Stimulated activated CD8-positive, alpha-beta memory T cell treated with anti-CD3 and anti-CD28 coated beads, Interleukin-15, amount 100 ng/mL, for 1 hour (primary cell): ENCODE data around the gene TRUB1.
"Not testable (repeated sequence)": the region's sequence is repeated elsewhere in the genome, so short reads cannot be mapped to it uniquely, and the experiment has no call there.

Source experiments
- DNase-seq: peaks from one replicate; pipeline ENCODE4 v3.0.0-alpha.2; 2020; ENCODE audit warnings: low read depth

The TRUB1 gene

GRCh38 chr10:114925587-114926586, 12.1 kb upstream of the TRUB1 start:
- DNase-seq = no peak

DNA sequence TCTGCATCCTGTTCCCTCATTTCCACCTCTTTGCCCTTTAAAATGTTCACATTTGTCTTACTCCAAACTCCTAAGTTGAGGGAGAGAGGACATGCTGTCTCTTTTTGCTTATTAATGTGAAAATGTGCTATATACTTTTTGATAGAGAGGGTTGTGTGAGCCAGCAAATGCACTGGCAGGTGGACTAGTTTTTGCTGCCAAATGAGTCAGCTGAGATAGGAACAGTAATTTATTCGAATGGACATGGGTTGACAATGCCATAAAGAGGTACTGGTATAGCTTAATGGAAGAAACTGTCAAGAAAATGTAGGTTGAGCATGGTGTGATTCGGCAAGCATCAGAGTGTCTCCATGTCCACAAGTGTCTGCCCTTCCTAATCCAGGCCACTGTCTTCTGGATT, 9.2 kb upstream of the TRUB1 start:
- DNase-seq = no peak

DNA sequence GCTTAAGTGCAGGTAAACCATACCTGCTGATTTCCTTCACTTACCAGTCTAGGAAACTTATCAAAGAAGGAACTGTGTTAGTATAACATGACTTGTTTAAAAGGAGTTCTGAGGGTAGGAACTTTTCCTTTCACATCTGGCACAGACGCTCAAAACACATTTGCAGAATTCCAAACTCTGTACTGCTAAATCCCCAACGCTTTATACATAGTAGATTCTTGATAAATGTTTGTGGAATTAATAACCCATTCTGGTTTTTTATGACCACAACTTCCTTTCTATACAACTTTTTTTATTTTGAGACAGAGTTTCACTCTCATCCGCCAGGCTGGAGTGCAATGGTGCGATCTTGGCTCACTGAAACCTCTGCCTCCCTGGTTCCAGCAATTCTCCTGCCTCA, 7.7 kb upstream of the TRUB1 start:
- no peak for DNase-seq

- no peak for DNase-seq
These were observed 6.8 kb upstream of the TRUB1 start for GRCh38 chr10:114931072-114931679.

DNA sequence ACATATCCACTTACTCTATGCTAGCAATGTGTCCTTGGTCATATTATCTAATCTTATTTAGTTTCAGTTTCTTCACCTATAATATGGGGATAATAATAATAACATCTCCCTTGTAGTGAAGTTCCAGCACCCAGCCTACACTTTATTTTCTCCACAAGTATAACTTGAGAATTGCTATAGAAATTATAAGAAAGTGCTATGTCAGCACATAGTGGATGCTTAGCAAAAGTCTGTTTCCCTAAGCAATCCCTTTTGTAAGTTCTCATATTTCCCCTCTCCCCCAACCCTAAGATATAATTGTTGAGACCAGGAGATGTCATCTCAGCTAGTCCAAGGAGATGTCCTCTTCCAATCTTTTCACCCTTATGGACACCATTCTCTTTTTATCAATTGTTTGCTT, 5.8 kb upstream of the TRUB1 start:
- DNase-seq = no peak

DNA sequence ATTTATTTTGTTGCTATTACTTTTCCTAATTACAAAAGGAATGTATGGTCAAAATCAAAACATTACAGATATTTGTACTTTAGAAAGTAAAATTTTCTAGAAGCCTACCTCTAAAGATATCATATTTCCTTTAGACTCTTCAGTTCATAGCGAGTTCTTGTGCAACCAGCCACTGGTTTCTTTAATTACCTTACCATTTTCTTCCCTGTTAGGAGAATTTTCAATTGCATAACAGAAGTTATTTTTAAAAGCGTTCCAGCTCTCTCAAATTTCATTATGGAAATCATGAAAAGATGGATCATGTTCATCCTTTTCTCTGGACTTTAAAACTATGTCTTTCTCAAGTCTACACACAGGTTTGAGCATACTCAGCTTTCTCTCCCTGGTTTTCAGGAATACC, 5.0 kb upstream of the TRUB1 start:
- DNase-seq = no peak

- no peak for DNase-seq
These were observed 4.4 kb upstream of the TRUB1 start for GRCh38 chr10:114933588-114933987.

DNA sequence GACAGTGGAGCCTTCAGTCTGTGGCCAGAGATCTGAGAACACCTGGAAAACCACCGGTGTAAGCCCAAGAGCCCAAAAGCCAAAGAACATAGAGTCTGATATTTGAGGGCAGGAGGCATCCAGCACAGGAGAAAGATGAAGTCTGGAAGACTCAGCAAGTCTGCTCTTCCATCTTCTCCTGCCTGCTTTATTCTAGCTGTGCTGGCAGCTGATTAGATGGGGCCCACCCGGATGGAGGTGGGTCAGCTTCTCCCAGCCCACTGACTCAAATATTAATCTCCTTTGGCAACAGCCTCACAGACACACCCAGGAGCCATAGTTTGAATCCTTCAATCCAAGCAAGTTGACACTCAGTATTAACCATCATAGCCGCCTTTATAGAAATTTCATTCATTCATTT, 4.0 kb upstream of the TRUB1 start:
- not testable (repeated sequence) for DNase-seq

- DNase-seq = no peak
These were observed 830 bp downstream of the TRUB1 start for GRCh38 chr10:114938856-114939193.

- DNase-seq = no peak
These were observed 2.7 kb downstream of the TRUB1 start for GRCh38 chr10:114940735-114941134.

GRCh38 chr10:114943000-114943399, 5.0 kb downstream of the TRUB1 start:
- DNase-seq = no peak

- DNase-seq = no peak
These were observed 15.1 kb downstream of the TRUB1 start for GRCh38 chr10:114953047-114953446.

GRCh38 chr10:114955984-114956383, 18.0 kb downstream of the TRUB1 start:
- DNase-seq = no peak

- no peak for DNase-seq
These were observed 18.5 kb downstream of the TRUB1 start for GRCh38 chr10:114956466-114956865.

DNA sequence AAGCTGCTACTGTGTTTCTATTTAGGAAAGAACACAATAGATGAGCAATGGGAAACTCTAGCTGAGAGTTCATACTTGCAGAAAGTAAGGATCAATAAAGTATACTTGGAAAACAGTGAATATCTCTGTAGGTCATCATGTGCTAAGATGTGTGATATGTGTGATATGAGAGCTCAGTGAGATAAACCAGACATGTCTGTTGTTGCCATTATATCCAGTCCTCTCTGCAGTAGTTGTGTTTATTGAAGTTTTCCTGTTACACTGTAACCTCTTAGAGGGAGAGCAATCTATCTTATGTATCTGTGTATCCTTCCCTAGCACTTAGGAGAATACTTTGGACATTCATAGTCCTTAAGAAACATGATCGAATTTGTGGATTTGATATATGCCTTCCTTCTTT, 19.1 kb downstream of the TRUB1 start:
- no peak for DNase-seq

DNA sequence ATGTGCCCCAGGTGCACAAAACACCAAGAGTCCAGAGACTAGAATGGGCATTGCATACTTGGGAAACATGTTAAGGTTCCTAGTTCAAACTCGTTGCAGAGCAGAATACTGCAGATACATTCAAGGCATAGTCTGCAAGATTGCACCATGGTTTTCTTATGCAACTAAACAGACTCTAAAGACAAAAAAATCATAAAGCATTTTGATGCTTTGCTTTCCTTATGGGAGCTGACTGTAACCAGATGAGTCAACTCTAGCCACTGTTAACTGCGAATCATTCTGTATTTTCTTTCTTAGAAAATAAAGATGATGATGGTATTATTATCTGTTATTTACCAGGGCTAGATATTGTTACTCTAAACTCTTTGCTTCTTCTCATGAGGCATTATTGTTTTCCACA, 19.7 kb downstream of the TRUB1 start:
- no peak for DNase-seq

DNA sequence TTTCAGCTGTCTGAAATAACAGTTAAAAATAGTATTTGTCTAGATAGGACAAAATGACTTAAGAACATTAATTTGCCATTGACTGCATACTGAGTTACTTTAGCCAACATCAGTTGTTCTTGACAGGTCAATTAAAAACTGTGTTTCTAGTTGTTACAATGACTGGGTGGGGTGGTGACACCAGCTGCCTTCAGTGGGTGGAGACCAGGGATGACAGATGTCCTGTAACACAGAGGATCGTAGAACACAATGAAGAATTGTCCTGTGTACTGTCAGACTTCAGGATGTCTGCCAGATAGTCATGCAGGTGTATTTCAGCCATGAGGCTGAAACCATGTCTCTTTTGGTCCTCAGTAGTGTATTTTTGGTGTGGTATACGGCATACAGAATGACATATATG, 24.4 kb downstream of the TRUB1 start:
- no peak for DNase-seq

GRCh38 chr10:114963908-114964307, 25.9 kb downstream of the TRUB1 start:
- no peak for DNase-seq

GRCh38 chr10:114967071-114967470, 29.1 kb downstream of the TRUB1 start:
- DNase-seq = no peak

DNA sequence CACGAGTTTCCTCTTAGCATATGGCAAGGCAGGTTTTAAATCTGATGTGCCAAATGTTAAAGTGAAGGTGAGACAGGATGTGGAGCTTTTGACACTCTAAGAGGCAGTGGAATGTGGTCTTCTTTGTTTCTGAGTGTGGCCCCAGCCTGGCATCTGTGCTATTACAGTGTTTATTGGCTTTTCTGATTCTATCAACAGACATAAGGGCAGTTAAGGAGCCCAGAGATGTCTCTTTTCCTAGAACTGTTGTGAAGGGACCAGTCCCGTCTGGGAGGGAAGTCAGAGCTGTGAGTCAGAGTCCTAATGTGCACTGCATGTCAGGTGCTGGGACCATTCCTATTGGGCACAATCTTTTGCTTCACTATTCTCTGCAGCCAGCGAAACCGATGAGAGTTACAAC, 32.5 kb downstream of the TRUB1 start:
- no peak for DNase-seq

DNA sequence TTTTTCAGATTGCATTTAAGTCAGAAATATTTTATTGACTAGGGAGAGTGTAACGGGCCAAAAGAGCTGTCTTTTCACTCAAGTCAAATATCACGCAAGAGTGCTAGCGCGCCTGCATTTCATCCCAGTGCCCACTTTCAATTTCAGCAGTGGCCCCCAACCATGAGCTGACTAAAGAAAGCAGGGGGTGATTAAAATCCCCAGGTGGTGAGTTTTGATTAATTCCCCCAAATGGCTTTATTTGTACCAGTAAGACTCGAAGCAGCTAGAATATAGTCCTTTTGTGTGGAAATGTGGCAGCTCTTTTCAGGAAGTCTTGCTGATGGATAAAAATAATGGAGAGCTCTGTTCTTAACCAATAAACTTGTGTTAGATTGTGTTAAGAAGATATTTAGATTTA, 35.3 kb downstream of the TRUB1 start:
- no peak for DNase-seq

GRCh38 chr10:114973997-114974396, 36.0 kb downstream of the TRUB1 start:
- no peak for DNase-seq

GRCh38 chr10:114974625-114975024, 36.6 kb downstream of the TRUB1 start:
- DNase-seq = no peak

DNA sequence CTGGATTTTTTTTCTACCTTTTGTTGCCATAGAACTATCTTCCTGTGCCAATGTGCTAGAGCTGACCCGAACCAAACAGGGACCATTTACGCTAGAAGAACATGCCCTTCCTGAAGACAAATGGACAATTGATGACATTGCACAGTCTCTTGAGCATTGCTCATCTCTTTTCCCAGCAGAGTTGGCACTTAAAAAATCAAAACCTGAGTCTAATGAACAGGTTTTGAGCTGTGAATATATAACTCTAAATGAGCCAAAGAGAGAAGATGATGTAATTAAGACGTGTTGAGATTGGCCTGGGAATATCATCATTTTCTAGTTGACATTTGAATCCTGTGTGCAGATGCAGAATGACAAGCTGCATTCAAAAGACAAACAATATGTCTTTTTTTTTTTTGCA, 37.1 kb downstream of the TRUB1 start:
- no peak for DNase-seq
